HEK293 (cell line): ENCODE measurements around the gene HTR7.

Experiments
- CTCF ChIA-PET: fragments of 350-600 bp; formaldehyde crosslinking; extraction: SDS; loops from one replicate; lab custom pipeline; 2021; ENCODE audit warnings: antibody characterized with exemption; lab: Yijun Ruan, JAX
- POLR2A ChIA-PET: fragments of 300-600 bp; formaldehyde crosslinking; extraction: SDS; loops from one replicate; lab custom pipeline; 2020; ENCODE audit warnings: antibody characterized with exemption, inconsistent platforms; lab: Yijun Ruan, JAX
- H3K27ac ChIP-seq: fragments of 200-500 bp; sonication (Bioruptor generic); 2 replicates; pipeline ENCODE4 v1.5.1; 2014; ENCODE audit warnings: low read depth, low read length, control low read depth, inconsistent platforms; ENCODE audit errors: extremely low read depth
- H3K36me3 ChIP-seq, 2 experiments: fragments of 200-500 bp in 1 of 2; sonication (Bioruptor generic) in 1 of 2; 1 replicate in 1 of 2; 2 replicates in 1 of 2; pipeline ENCODE4 v1.5.1; 2014 to 2017; ENCODE audit warnings: inconsistent platforms in 2 of 2, low read length in 2 of 2; ENCODE audit not compliant: control insufficient read depth in 2 of 2, insufficient read depth in 1 of 2
- H3K4me1 ChIP-seq: fragments of 200-500 bp; sonication (Bioruptor generic); 2 replicates; pipeline ENCODE4 v1.5.1; 2014; ENCODE audit warnings: mild to moderate bottlenecking, low read length, inconsistent platforms; ENCODE audit not compliant: control insufficient read depth, insufficient read depth
- H3K4me3 ChIP-seq: 2 replicates; pipeline ENCODE4 v1.5.1; 2011; ENCODE audit warnings: low read depth, mild to moderate bottlenecking, control low read depth, low read length, moderate library complexity
- H3K9me3 ChIP-seq: fragments of 200-500 bp; sonication (Bioruptor generic); 2 replicates; pipeline ENCODE4 v1.5.1; 2014; ENCODE audit warnings: low read depth, low read length, inconsistent platforms; ENCODE audit not compliant: control insufficient read depth, insufficient read depth
- IKZF3 ChIP-seq: fragments of 450-650 bp; IDR thresholded peaks from 2 replicates; pipeline ENCODE4 v1.5.0; 2018; ENCODE audit warnings: missing biosample characterization, mild to moderate bottlenecking, missing genetic modification characterization, moderate library complexity
- KLF9 ChIP-seq: fragments of 450-650 bp; formaldehyde crosslinking; IDR thresholded peaks from 2 replicates; pipeline ENCODE4 v1.5.1; 2016; ENCODE audit warnings: missing biosample characterization, missing genetic modification characterization, low read depth
- OSR2 ChIP-seq: fragments of 450-650 bp; formaldehyde crosslinking; IDR thresholded peaks from 2 replicates; pipeline ENCODE4 v1.5.1; 2016; ENCODE audit warnings: missing biosample characterization, missing genetic modification characterization
- RBAK ChIP-seq: fragments of 450-650 bp; formaldehyde crosslinking; IDR thresholded peaks from 2 replicates; pipeline ENCODE4 v1.5.1; 2016; ENCODE audit warnings: missing biosample characterization, missing genetic modification characterization
- REPIN1 ChIP-seq: fragments of 450-650 bp; formaldehyde crosslinking; IDR thresholded peaks from 2 replicates; pipeline ENCODE4 v1.5.1; 2017; ENCODE audit warnings: missing biosample characterization, missing genetic modification characterization, low read depth
- SP2 ChIP-seq: fragments of 450-650 bp; formaldehyde crosslinking; IDR thresholded peaks from 2 replicates; pipeline ENCODE4 v1.5.1; 2016; ENCODE audit warnings: missing biosample characterization, missing genetic modification characterization
- SP7 ChIP-seq: fragments of 450-650 bp; formaldehyde crosslinking; IDR thresholded peaks from 2 replicates; pipeline ENCODE4 v1.5.1; 2016; ENCODE audit warnings: missing biosample characterization, missing genetic modification characterization
- ZEB2 ChIP-seq: fragments of 450-650 bp; formaldehyde crosslinking; IDR thresholded peaks from 2 replicates; pipeline ENCODE4 v1.5.1; 2016; ENCODE audit warnings: missing biosample characterization, missing genetic modification characterization
- ZNF211 ChIP-seq: fragments of 450-650 bp; formaldehyde crosslinking; IDR thresholded peaks from 2 replicates; pipeline ENCODE4 v1.5.1; 2016; ENCODE audit warnings: low read depth, missing biosample characterization, missing genetic modification characterization
- ZNF350 ChIP-seq: fragments of 450-650 bp; formaldehyde crosslinking; IDR thresholded peaks from 2 replicates; pipeline ENCODE4 v1.5.0; 2017; ENCODE audit warnings: missing biosample characterization, mild to moderate bottlenecking, missing genetic modification characterization
- ZNF394 ChIP-seq: fragments of 450-650 bp; formaldehyde crosslinking; IDR thresholded peaks from 2 replicates; pipeline ENCODE4 v1.5.1; 2016; ENCODE audit warnings: missing biosample characterization, missing genetic modification characterization, mild to moderate bottlenecking, moderate library complexity, borderline replicate concordance
- ZNF426 ChIP-seq: fragments of 450-650 bp; formaldehyde crosslinking; IDR thresholded peaks from 2 replicates; pipeline ENCODE4 v1.5.1; 2017; ENCODE audit warnings: missing biosample characterization, missing genetic modification characterization, mild to moderate bottlenecking, inconsistent platforms, moderate library complexity
- ZNF544 ChIP-seq: fragments of 450-650 bp; formaldehyde crosslinking; IDR thresholded peaks from 2 replicates; pipeline ENCODE4 v1.5.0; 2017; ENCODE audit warnings: missing biosample characterization, missing genetic modification characterization
- ZNF624 ChIP-seq: fragments of 450-650 bp; formaldehyde crosslinking; IDR thresholded peaks from 2 replicates; pipeline ENCODE4 v1.5.1; 2017; ENCODE audit warnings: missing biosample characterization, missing genetic modification characterization
- ZNF658 ChIP-seq: fragments of 450-650 bp; formaldehyde crosslinking; IDR thresholded peaks from 2 replicates; pipeline ENCODE4; 2016; ENCODE audit warnings: missing biosample characterization, missing genetic modification characterization
- ZNF677 ChIP-seq: fragments of 450-650 bp; IDR thresholded peaks from 2 replicates; pipeline ENCODE4 v1.5.0; 2018; ENCODE audit warnings: missing biosample characterization, mild to moderate bottlenecking, missing genetic modification characterization, moderate library complexity
- ZNF792 ChIP-seq: fragments of 450-650 bp; formaldehyde crosslinking; IDR thresholded peaks from 2 replicates; pipeline ENCODE4 v1.5.1; 2016; ENCODE audit warnings: missing biosample characterization, missing genetic modification characterization
- TF ChIP-seq, protein P1 (sequence below): fragments of 450-650 bp; formaldehyde crosslinking; IDR thresholded peaks from 2 replicates; pipeline ENCODE4 v1.5.1; 2017; ENCODE audit warnings: missing biosample characterization, missing genetic modification characterization
- TF ChIP-seq, protein P2 (sequence below): fragments of 450-650 bp; formaldehyde crosslinking; IDR thresholded peaks from 2 replicates; pipeline ENCODE4 v1.5.1; 2017; ENCODE audit warnings: missing biosample characterization, missing genetic modification characterization
- TF ChIP-seq, protein P3 (sequence below): fragments of 450-650 bp; formaldehyde crosslinking; IDR thresholded peaks from 2 replicates; pipeline ENCODE4 v1.5.1; 2016; ENCODE audit warnings: missing biosample characterization, missing genetic modification characterization
- TF ChIP-seq, protein P4 (sequence below): fragments of 450-650 bp; formaldehyde crosslinking; IDR thresholded peaks from 2 replicates; pipeline ENCODE4 v1.5.1; 2016; ENCODE audit warnings: missing biosample characterization, missing genetic modification characterization, low read depth

HTR7 gene

DNA sequence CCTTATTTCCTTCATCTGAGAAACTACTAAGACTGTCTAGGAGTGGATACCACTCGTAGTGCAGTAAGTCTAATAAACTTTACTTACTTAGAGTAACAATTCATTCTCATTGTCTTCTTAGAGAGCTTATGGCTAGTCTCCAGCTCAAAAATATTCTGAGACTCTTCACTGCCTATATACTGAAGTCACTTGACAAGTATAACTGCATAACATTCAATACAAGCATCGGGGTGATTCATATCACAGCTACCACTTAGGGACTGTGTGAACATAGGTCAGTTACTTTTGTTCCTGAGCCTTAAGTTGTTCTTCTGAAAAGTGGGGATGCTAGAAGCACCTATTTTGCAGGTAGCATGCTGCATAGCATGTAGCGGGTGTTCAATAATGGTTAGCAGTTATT, 111.0 kb downstream of the HTR7 start:
- Histone ChIP-seq H3K27ac (no peak overlapping the region), H3K4me1 (no peaks in the 10 kb centered on the region), H3K4me3 (no peak overlapping the region), H3K9me3 (no peaks in the 10 kb centered on the region), H3K36me3 (no peaks in the 10 kb centered on the region)
- POLR2A ChIA-PET: no interaction called here
- no peak for TF ChIP-seq ZNF792 (tag by site-specific recombination)
- no peak for TF ChIP-seq ZNF544
- no peak for TF ChIP-seq ZNF394 (tag by site-specific recombination)
- no peak for TF ChIP-seq ZNF658
- TF ChIP-seq OSR2: no peak
- no peak for TF ChIP-seq ZEB2 (tag by site-specific recombination)
- CTCF ChIA-PET: interaction anchor here (0.6 to 15.2 kb wide), 3 partner anchors 9 to 124 kb away, joined by 3 to 199 read pairs (median 3); partner anchors contain the start of genes HTR7 and RPP30

DNA sequence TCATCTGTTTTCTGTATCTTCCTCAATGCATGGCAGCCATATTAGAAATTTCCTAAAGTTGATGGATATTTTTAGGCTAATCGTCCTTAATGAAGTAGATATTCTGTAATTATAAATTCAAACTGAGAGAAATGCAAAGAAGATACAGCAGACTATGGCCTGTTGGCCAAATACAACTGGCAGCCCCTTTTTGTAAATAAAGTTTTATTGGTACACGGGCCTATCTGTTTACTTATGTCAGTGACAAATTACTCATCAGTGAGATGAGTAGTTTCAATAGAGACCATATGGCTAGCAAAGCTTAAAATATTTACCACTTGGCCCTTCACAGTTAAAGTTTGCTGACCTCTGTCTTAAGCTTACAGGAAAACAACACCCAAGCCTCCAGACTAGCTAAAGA, 112.3 kb downstream of the HTR7 start:
- TF ChIP-seq IKZF3 (no peak), ZNF426 (tag by site-specific recombination) (no peak), KLF9 (tag by site-specific recombination) (no peak)
- TF ChIP-seq, protein P1, sequence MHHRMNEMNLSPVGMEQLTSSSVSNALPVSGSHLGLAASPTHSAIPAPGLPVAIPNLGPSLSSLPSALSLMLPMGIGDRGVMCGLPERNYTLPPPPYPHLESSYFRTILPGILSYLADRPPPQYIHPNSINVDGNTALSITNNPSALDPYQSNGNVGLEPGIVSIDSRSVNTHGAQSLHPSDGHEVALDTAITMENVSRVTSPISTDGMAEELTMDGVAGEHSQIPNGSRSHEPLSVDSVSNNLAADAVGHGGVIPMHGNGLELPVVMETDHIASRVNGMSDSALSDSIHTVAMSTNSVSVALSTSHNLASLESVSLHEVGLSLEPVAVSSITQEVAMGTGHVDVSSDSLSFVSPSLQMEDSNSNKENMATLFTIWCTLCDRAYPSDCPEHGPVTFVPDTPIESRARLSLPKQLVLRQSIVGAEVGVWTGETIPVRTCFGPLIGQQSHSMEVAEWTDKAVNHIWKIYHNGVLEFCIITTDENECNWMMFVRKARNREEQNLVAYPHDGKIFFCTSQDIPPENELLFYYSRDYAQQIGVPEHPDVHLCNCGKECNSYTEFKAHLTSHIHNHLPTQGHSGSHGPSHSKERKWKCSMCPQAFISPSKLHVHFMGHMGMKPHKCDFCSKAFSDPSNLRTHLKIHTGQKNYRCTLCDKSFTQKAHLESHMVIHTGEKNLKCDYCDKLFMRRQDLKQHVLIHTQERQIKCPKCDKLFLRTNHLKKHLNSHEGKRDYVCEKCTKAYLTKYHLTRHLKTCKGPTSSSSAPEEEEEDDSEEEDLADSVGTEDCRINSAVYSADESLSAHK (tag by site-specific recombination): no peak
- TF ChIP-seq, protein P2, sequence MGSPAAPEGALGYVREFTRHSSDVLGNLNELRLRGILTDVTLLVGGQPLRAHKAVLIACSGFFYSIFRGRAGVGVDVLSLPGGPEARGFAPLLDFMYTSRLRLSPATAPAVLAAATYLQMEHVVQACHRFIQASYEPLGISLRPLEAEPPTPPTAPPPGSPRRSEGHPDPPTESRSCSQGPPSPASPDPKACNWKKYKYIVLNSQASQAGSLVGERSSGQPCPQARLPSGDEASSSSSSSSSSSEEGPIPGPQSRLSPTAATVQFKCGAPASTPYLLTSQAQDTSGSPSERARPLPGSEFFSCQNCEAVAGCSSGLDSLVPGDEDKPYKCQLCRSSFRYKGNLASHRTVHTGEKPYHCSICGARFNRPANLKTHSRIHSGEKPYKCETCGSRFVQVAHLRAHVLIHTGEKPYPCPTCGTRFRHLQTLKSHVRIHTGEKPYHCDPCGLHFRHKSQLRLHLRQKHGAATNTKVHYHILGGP (tag by site-specific recombination): no peak
- Histone ChIP-seq H3K27ac (no peak overlapping the region), H3K9me3 (no peaks in the 10 kb centered on the region), H3K4me3 (no peak overlapping the region), H3K36me3 (no peaks in the 10 kb centered on the region), H3K4me1 (no peaks in the 10 kb centered on the region)
- POLR2A ChIA-PET: no interaction called here
- CTCF ChIA-PET: interaction anchor here (1.4 to 15.2 kb wide), 2 partner anchors 42 to 117 kb away, joined by 5 to 199 read pairs; partner anchors contain the start of gene HTR7

DNA sequence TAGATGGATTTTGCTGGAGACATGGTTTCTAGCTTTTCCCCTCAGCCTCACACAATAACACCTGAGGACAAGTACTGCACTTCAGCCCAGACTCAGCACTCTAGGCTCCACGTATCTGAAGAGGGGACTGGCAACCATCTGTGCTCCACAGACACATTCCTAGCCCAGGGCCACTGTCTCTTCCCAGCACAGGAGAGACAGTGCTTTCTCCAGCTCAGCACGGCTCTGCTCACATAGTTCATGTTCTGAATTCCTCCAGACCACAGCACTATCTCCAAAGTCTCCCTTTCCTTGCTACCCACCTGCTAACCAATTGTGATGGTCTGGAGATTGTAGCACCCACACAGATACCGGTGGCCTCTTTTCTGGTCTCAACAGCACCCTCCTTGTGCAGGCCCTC, 114.5 kb downstream of the HTR7 start:
- CTCF ChIA-PET: interaction anchor here (0.7 to 15.2 kb wide), 4 partner anchors 8 to 401 kb away, joined by 4 to 199 read pairs (median 4); partner anchors contain the start of gene HTR7
- no peak overlapping the region for H3K27ac ChIP-seq

More for the DNA sequence above, 114.5 kb downstream of the HTR7 start:
- H3K4me1 ChIP-seq: no peaks in the 10 kb centered on the region
- H3K4me3 ChIP-seq: no peak overlapping the region
- H3K36me3 ChIP-seq: no peaks in the 10 kb centered on the region
- TF ChIP-seq ZNF677: no peak
- TF ChIP-seq REPIN1 (tag by site-specific recombination): no peak
- no peak for TF ChIP-seq SP2 (tag by site-specific recombination)
- TF ChIP-seq ZNF624 (tag by site-specific recombination): no peak
- no peak for TF ChIP-seq SP7 (tag by site-specific recombination)
- TF ChIP-seq ZNF350: no peak
- TF ChIP-seq, protein P3, sequence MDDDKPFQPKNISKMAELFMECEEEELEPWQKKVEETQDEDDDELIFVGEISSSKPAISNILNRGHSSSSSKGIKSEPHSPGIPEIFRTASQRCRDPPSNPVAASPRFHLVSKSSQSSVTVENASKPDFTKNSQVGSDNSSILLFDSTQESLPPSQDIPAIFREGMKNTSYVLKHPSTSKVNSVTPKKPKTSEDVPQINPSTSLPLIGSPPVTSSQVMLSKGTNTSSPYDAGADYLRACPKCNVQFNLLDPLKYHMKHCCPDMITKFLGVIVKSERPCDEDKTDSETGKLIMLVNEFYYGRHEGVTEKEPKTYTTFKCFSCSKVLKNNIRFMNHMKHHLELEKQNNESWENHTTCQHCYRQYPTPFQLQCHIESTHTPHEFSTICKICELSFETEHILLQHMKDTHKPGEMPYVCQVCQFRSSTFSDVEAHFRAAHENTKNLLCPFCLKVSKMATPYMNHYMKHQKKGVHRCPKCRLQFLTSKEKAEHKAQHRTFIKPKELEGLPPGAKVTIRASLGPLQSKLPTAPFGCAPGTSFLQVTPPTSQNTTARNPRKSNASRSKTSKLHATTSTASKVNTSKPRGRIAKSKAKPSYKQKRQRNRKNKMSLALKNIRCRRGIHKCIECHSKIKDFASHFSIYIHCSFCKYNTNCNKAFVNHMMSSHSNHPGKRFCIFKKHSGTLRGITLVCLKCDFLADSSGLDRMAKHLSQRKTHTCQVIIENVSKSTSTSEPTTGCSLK (tag by site-specific recombination): no peak
- TF ChIP-seq, protein P4, sequence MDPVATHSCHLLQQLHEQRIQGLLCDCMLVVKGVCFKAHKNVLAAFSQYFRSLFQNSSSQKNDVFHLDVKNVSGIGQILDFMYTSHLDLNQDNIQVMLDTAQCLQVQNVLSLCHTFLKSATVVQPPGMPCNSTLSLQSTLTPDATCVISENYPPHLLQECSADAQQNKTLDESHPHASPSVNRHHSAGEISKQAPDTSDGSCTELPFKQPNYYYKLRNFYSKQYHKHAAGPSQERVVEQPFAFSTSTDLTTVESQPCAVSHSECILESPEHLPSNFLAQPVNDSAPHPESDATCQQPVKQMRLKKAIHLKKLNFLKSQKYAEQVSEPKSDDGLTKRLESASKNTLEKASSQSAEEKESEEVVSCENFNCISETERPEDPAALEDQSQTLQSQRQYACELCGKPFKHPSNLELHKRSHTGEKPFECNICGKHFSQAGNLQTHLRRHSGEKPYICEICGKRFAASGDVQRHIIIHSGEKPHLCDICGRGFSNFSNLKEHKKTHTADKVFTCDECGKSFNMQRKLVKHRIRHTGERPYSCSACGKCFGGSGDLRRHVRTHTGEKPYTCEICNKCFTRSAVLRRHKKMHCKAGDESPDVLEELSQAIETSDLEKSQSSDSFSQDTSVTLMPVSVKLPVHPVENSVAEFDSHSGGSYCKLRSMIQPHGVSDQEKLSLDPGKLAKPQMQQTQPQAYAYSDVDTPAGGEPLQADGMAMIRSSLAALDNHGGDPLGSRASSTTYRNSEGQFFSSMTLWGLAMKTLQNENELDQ: no peak
- TF ChIP-seq ZNF211 (tag by site-specific recombination): no peak
- TF ChIP-seq RBAK: no peak
- H3K9me3 ChIP-seq: no peaks in the 10 kb centered on the region
- POLR2A ChIA-PET: no interaction called here
